Left lung (tissue), 10 donors: ENCODE data around the gene HOXA1. TPM values are rescaled to one million over a fixed set of nuclear protein-coding genes. Genes with fewer than 3 reads are reported as not detected.

Experiments used
- ATAC-seq: fragments of 200-7000 bp; cut with Tn5 transposase; one replicate; pipeline ENCODE4 v1.9.1; 2020; ENCODE audit warnings: moderate library complexity
- DNase-seq, 4 donors: peaks; one replicate each; pipeline ENCODE4 v3.0.0-alpha.2; 2013 to 2020
- H3K27ac ChIP-seq, 2 donors: fragments of 200-600 bp; sonication (generic) in 1 of 2; one replicate each; pipeline versions ENCODE4 v1.5.0 to v1.8.0; 2020 to 2021
- H3K27me3 ChIP-seq, 2 donors: fragments of 200-600 bp; sonication (generic) in 1 of 2; one replicate each; pipeline versions ENCODE4 v1.5.0 to v1.8.0; 2020 to 2021
- H3K36me3 ChIP-seq, 2 donors: fragments of 200-600 bp; sonication (generic) in 1 of 2; one replicate each; pipeline versions ENCODE4 v1.5.0 to v1.8.0; 2020 to 2021
- H3K4me1 ChIP-seq, 2 donors: fragments of 200-600 bp; one replicate each; pipeline ENCODE4 v1.8.0; 2021
- H3K4me3 ChIP-seq, 2 donors: fragments of 200-600 bp; sonication (generic) in 1 of 2; one replicate each; pipeline versions ENCODE4 v1.5.0 to v1.8.0; 2020 to 2021; ENCODE audit warnings: mild to moderate bottlenecking in 1 of 2
- H3K9me3 ChIP-seq, 2 donors: fragments of 200-600 bp; sonication (generic) in 1 of 2; one replicate each; pipeline versions ENCODE4 v1.5.0 to v1.8.0; 2020 to 2021
- CTCF ChIP-seq, 2 donors: fragments of 200-600 bp; sonication (generic) in 1 of 2; IDR thresholded peaks; one replicate each; pipeline versions ENCODE4 v1.5.0 to v1.8.0; 2021; ENCODE audit warnings: antibody characterized with exemption in 2 of 2
- intact Hi-C, 2 donors: fragments of 100-400 bp; cut with DNase I; formaldehyde crosslinking; loops; one replicate each; pipeline versions ENCODE4 v1.11.2 to v1.14.2; 2022
- polyA plus RNA-seq, 6 donors: library from polyadenylated mRNA; unstranded; fragments of 120-200 nt; gene quantifications; one replicate each; pipeline ENCODE4 v1.2.1, GENCODE V29; 2013; ENCODE audit not compliant: insufficient read length in 6 of 6
- total RNA-seq, 2 donors: library from RNA; stranded (reverse); fragmentation: NEBNext Ultra II Directional; extraction: Animal tissue kit (Norgen Biotek cat#: 25700); gene quantifications; one replicate each; pipeline ENCODE4 v1.2.1, GENCODE V29; 2021
- donor health status: DM: no; HTN: yes; CAD: no.
- donor health status: DM: no; HTN: no; CAD: no.

The HOXA1 gene
- total and polyA plus RNA-seq, 8 donors: 0.50 to 3.1 (median 2.1) TPM

GRCh38 chr7:27111042-27111750, 15.4 kb upstream of the HOXA1 start:
- peaks cover 6 to 8% of the 10 kb centered on the region in 2 donors for H3K4me1 ChIP-seq
- peak overlapping the region; percentile 25 to 90 for H3K27ac ChIP-seq
- peaks cover 10 to 77% of the 10 kb centered on the region in 2 donors for H3K27me3 ChIP-seq
- H3K4me3 ChIP-seq: no peak overlapping the region
- DNase-seq (no peak), ATAC-seq (no peak)
- H3K36me3 ChIP-seq: no peaks in the 10 kb centered on the region
- H3K9me3 ChIP-seq: no peaks in the 10 kb centered on the region
- no peak for TF ChIP-seq CTCF (IDR thresholded peaks at IDR 0.05)
- intact Hi-C loops: no loop called here

- H3K4me1 ChIP-seq: peaks cover 6 to 16% of the 10 kb centered on the region in 2 donors
- no peaks in the 10 kb centered on the region for H3K36me3 ChIP-seq
- ATAC-seq (peak; percentile 30), DNase-seq (peak in 2 of 4 donors; percentile 53 to 86)
- H3K4me3 ChIP-seq: no peak overlapping the region
- no peaks in the 10 kb centered on the region for H3K9me3 ChIP-seq
- peaks cover 14 to 77% of the 10 kb centered on the region in 2 donors for H3K27me3 ChIP-seq
- H3K27ac ChIP-seq: peak overlapping the region; percentile 48 to 90
- intact Hi-C loops: no loop called here
- TF ChIP-seq CTCF (IDR thresholded peaks at IDR 0.05): no peak
Observed at GRCh38 chr7:27110186-27111031, 14.6 kb upstream of the HOXA1 start.

- intact Hi-C loops: no loop called here
- Histone ChIP-seq H3K27ac (peak overlapping the region; percentile 82 to 90), H3K9me3 (no peaks in the 10 kb centered on the region), H3K4me3 (no peak overlapping the region), H3K4me1 (peaks cover 6 to 19% of the 10 kb centered on the region in 2 donors), H3K36me3 (no peaks in the 10 kb centered on the region), H3K27me3 (peaks cover 14 to 79% of the 10 kb centered on the region in 2 donors)
- DNase-seq (no peak), ATAC-seq (no peak)
- no peak for TF ChIP-seq CTCF (IDR thresholded peaks at IDR 0.05)
Observed at GRCh38 chr7:27109466-27110185, 13.8 kb upstream of the HOXA1 start.

- Histone ChIP-seq H3K4me1 (peaks cover 10 to 19% of the 10 kb centered on the region in 2 donors), H3K9me3 (no peaks in the 10 kb centered on the region), H3K27me3 (peaks cover 17 to 81% of the 10 kb centered on the region in 2 donors), H3K36me3 (no peaks in the 10 kb centered on the region), H3K27ac (peak overlapping the region; percentile 82 to 90), H3K4me3 (peak overlapping the region; percentile 7 to 22)
- DNase-seq (peak in 3 of 4 donors; percentile 70 to 83 (median 82)), ATAC-seq (peak; percentile 60)
- no peak for TF ChIP-seq CTCF (IDR thresholded peaks at IDR 0.05)
- intact Hi-C loops: no loop called here
Observed at GRCh38 chr7:27108390-27109127, 12.8 kb upstream of the HOXA1 start.
